ENCODE data around the gene RAPGEF5.

The RAPGEF5 gene

DNA sequence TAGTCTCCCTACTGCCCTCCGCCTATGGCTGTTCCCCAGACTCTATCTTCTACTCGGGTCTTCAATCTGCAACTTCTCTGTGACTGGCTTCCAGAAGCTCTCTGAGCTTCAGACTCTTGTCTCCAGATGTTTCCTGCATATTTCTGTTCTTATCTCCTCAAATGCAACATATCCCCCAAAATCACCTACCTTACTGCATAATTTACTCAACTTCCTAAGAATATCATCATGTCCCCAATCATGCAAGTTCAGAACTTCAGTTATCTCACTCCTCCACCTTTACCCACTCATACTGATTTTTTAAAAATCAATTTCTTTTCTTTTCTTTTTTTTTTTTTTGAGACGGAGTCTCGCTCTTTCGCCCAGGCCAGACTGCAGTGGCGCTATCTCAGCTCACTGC, 68.8 kb downstream of the RAPGEF5 start:
- intact Hi-C loops (cut with DNase I), result no loop called here
- DNase-seq, result no peak

GRCh38 chr7:22287412-22287811, 69.5 kb downstream of the RAPGEF5 start:
- intact Hi-C loops (cut with DNase I), result no loop called here
- DNase-seq, result no peak

DNA sequence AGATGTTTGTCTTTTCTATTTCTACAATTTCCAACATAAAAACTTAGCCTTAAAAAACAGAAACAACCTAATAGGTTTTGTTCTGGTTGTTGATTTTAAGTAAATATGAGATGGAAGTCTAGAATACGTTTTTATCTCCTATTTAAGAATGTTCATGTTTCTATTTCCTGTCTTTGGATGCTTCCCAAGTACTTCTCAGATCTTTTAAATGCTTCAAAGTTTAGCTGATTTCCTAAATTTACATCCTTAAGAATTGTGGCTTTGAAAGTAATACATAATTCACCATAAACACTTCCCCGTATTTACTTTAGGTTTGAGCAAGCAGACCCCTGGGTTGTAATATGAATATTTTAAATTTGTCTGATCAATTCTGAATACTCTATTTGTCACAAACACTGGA, 70.5 kb downstream of the RAPGEF5 start:
- intact Hi-C loops (cut with DNase I), result no loop called here
- DNase-seq, result no peak

DNA sequence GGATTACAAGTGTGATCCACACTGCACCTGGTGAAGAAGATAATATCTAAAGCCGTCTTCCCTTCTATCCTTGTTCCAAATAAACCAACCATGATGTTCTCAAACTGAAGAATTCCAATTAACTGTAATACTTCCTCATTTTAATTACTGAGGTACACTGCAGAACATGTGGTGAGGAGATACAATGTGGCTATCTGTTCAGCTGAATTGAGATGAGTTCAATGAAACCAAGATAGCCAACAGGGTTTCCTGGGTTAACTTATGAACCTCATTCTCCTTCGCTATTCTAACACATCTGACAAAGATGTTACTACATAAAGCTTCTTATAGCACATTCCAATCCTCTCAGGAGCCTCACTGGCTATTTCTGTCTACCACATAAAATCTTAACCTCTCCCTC, 75.5 kb downstream of the RAPGEF5 start:
- intact Hi-C loops (cut with DNase I), result no loop called here
- no peak for DNase-seq

DNA sequence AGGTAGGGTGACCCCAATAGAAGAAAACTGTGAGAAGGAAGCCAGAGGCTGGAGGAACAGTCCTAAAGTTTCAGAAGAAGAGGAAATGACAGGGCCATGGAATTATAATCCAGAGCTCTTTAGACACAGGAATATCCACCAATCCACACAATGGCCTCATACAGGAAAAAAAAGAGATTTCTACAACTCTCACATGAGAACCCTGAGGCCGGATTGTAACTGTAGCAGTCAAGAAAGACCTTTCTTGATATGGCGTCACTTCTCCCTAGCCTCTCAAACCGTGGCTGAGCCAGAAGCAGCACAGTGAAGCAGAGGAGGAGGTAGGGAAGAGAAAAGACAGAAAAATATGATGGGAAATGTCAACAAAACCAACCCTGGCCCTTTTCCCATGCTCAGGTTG, 76.9 kb downstream of the RAPGEF5 start:
- intact Hi-C loops (cut with DNase I), result no loop called here
- DNase-seq, result no peak

DNA sequence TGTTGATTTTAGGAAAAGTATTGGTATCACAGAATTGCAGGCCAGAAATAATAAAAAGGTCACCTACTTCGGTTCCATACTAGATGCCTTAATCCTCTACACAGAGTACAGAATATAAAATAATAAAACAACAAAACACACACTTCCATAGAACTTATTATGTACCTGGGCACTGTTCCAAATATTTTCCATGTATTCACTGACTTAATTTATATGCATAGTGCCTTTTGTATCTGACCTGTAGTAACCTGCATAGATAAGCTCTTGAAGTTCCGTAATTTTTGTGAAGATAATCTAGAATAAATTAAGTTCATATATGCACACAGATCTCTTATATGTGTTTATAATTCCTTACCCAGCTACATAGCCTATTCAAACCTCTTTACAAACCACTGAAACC, 78.3 kb downstream of the RAPGEF5 start:
- intact Hi-C loops (cut with DNase I), result no loop called here
- DNase-seq, result no peak

- DNase-seq, result no peak
- intact Hi-C loops (cut with DNase I), result no loop called here
Measured at GRCh38 chr7:22277375-22277774, 79.6 kb downstream of the RAPGEF5 start.

DNA sequence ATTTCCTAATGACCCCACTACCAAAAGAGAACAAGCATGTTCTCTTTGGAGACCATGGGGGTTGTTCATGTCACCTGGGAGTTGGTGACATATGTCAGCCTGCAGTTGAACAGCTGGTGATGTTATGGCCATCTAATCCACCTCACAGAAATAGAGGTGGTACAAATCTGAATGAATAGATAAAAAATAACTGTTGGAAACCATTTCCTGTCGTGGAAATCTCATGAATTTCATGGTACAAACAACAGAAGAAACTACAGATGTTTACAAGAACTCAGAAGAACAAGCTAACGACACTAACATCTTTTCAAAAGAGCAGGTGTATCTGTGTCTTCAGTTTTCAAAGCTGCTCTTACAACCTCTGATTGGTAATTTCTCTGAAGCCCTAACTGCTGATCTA, 81.3 kb downstream of the RAPGEF5 start:
- intact Hi-C loops (cut with DNase I), result no loop called here
- DNase-seq, result no peak

DNA sequence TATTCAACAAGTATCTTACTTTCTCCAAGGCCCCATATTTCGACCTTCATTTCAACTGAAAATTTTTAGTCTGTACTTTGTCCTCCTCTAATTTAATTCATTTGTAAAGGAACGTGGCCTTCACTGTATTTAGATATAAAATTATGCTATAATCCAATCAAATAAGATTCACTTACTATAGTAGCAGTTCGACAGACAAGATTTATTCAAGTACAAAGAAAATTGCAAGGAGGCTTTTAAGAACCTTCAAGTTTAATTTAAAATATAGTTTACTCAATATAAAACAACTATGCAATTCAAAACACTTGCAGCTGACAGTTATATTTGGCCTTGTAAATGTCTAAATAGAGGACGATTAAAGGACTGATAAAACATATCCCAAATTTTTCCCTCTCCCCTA, 85.6 kb downstream of the RAPGEF5 start:
- intact Hi-C loops (cut with DNase I), result no loop called here
- DNase-seq, result no peak

- intact Hi-C loops (cut with DNase I), result no loop called here
Measured at GRCh38 chr7:22270371-22270770, 86.6 kb downstream of the RAPGEF5 start.

DNA sequence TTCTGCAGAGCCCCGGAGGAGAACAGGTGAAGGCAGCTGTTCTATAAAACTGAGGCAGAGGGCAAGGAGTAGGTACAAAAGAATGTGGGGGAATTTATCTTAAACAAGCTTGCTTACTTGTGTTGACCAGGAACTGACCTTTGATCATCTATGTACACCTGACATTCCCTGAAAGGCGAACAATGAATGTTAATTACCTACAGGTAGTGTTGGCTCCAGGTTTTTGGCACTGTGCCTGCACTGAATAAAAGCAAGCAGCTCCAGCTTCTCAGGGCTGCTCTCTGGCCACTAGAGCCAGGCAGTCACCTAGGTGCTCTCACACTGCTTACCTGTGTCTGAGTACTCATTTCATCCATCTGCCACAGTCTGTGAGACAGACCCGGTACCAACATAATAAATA, 87.0 kb downstream of the RAPGEF5 start:
- intact Hi-C loops (cut with DNase I), result no loop called here
- no peak for DNase-seq

More at GRCh38 chr7:22270371-22270770, 86.6 kb downstream of the RAPGEF5 start:
- no peak for DNase-seq

GRCh38 chr7:22268884-22269421, 88.0 kb downstream of the RAPGEF5 start:
- intact Hi-C loops (cut with DNase I), result no loop called here
- peak in 1 of 42 donors; percentile 43 for DNase-seq

GRCh38 chr7:22267930-22268615, 88.9 kb downstream of the RAPGEF5 start:
- intact Hi-C loops (cut with DNase I), result no loop called here
- no peak for DNase-seq

- intact Hi-C loops (cut with DNase I), result no loop called here
- DNase-seq, result no peak
Measured at GRCh38 chr7:22262538-22262937, 94.4 kb downstream of the RAPGEF5 start.

GRCh38 chr7:22256541-22257096, 100.3 kb downstream of the RAPGEF5 start:
- no peak for DNase-seq
- intact Hi-C loops (cut with DNase I), result loop anchor here (2.0 to 10.0 kb wide), 2 partner anchors 112 to 146 kb away; no protein-coding TSS in a partner anchor

- intact Hi-C loops (cut with DNase I), result loop anchor here (2.0 to 10.0 kb wide), 2 partner anchors 111 to 145 kb away; no protein-coding TSS in a partner anchor
- DNase-seq, result peak in 5 of 42 donors; percentile 13 to 62 (median 34)
Measured at GRCh38 chr7:22255834-22256233, 101.1 kb downstream of the RAPGEF5 start.

DNA sequence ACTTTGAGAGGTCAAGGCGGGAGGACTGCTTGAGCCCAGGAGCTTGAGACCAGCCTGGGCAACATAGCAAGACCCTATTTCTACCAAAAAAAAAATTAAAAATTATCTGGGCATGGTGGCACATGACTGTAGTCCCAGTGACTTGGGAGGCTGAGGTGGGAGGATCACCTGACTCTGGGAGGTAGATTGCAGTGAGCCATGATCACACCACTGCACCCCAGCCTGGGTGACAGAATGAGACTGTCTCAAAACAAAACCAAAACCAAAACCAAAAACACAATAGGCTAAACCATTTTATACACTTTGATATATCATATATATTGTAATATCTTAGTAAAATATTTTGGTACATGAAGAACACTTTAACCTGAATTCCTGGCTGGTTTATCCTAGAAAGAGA, 101.6 kb downstream of the RAPGEF5 start:
- intact Hi-C loops (cut with DNase I), result loop anchor here (10.0 kb wide), 1 partner anchor 111 kb away; no protein-coding TSS in a partner anchor
- peak in 3 of 42 donors; percentile 19 to 26 (median 20) for DNase-seq

DNA sequence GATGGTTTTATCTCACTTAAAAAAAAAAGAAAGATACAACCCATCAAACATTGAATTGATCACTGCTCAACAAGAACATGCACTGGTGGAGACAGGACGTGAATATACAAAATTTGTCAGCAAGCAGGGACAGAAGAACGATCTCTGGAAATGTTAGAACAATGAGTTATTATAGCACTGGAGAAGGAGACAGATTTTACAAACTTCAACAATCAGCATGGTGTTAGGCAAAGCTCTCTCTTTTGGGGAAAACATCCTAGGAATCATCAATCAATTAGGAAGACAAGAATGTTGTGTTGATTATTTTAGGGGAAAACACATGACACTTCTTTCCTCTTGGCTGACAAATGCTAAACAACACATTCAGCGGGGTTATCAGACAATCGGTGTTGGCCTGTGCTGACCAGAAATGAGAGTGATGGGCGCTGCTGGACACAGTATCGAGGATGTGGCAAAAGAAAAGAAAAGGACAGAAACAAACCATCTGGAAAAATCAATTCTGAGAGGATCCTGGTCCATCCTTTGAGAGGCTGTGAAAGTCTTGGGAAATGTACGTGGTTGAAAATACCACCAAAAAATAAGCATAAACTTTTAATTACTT, 103.9 kb downstream of the RAPGEF5 start:
- intact Hi-C loops (cut with DNase I), result loop anchor here (2.0 to 10.0 kb wide), 2 partner anchors 60 to 108 kb away; no protein-coding TSS in a partner anchor
- DNase-seq, result peak in 8 of 42 donors; percentile 27 to 67 (median 38)

- peak in 26 of 42 donors; percentile 16 to 79 (median 50) for DNase-seq
Measured at GRCh38 chr7:22252016-22252415, 104.9 kb downstream of the RAPGEF5 start.

GRCh38 chr7:22251281-22251680, 105.7 kb downstream of the RAPGEF5 start:
- DNase-seq, result peak in 28 of 42 donors; percentile 12 to 71 (median 40)
- intact Hi-C loops (cut with DNase I), result loop anchor here (10.0 kb wide), 1 partner anchor 106 kb away; no protein-coding TSS in a partner anchor

More at GRCh38 chr7:22252016-22252415, 104.9 kb downstream of the RAPGEF5 start:
- intact Hi-C loops (cut with DNase I), result loop anchor here (2.0 to 10.0 kb wide), 2 partner anchors 59 to 107 kb away; no protein-coding TSS in a partner anchor
